ENCODE measurements around the gene FGF14. TPM values are rescaled to one million over a fixed set of nuclear protein-coding genes. Genes with fewer than 3 reads are reported as not detected.
"Not testable (repeated sequence)": the region's sequence is repeated elsewhere in the genome, so short reads cannot be mapped to it uniquely, and the experiment has no call there.

The FGF14 gene
- total RNA-seq, 1 experiment from 2014 or later, result not detected

DNA sequence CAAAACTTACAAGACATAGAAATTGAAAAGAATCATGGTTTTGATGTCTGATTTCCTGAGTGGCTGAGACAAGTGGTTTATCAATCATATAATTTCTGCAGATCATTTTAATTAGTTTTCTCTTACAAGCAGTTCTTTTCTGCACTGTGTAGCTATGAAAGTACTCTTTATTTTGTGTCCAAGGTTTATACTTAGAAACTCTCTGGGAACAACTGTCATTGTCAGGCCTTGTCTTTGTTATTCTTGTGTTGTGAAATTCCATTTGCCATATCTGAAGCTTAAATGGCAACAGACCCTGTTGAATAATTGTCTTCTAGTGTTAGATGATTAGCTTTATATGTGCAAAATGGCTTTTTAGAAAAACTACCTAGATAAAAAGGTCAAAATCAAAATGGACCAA is 312.1 kb downstream of the FGF14 start:
- no peaks in the 10 kb centered on the region for H3K79me2 ChIP-seq (ENCODE audit: low read length)
- no peaks in the 10 kb centered on the region for H3K9me2 ChIP-seq (replicated peaks; ENCODE audit: insufficient read depth, low read length)
- H3K4me1 ChIP-seq (ENCODE audit: low read length), result no peaks in the 10 kb centered on the region
- H4K20me1 ChIP-seq (ENCODE audit: insufficient read depth, low read depth, low read length), result no peaks in the 10 kb centered on the region
- no peaks in the 10 kb centered on the region for H3K9me3 ChIP-seq (ENCODE audit: low read length)
- H3K4me3 ChIP-seq (ENCODE audit: low read length), result no peak overlapping the region
- no peak overlapping the region for H3K9ac ChIP-seq (ENCODE audit: low read length)
- DNase-seq, result no peak
- H3K27ac ChIP-seq (ENCODE audit: low read length), result no peak overlapping the region
- H2AFZ ChIP-seq (ENCODE audit: low read length), result no peak overlapping the region
- no peaks in the 10 kb centered on the region for H3K27me3 ChIP-seq (ENCODE audit: low read length)
- H3K4me2 ChIP-seq (ENCODE audit: low read depth, low read length, poor library complexity, severe bottlenecking), result no peak overlapping the region
- H3K36me3 ChIP-seq (ENCODE audit: insufficient read depth, low read length), result no peaks in the 10 kb centered on the region

DNA sequence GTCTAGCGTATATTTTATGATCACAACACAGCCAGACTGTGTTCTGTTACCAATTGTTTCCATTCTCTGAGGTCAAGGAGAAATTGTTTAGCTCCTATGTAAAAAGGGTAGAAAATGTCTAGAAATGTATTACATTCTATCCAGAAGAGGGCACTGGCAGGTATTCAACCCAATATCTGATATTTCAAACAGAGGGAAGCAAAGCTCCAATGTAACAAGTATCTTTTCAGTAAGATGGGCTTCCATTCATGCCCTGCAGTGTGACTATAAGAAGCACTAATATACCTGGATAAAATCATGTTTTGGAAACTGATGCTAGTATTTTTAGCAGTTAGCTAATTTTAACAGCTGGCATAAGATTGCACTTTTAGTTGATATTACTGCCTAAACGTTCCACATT is 312.7 kb downstream of the FGF14 start:
- Histone ChIP-seq H3K4me1 (ENCODE audit: low read length) (no peaks in the 10 kb centered on the region), H4K20me1 (ENCODE audit: insufficient read depth, low read depth, low read length) (no peaks in the 10 kb centered on the region), H3K9me3 (ENCODE audit: low read length) (no peaks in the 10 kb centered on the region), H3K9ac (ENCODE audit: low read length) (no peak overlapping the region), H3K79me2 (ENCODE audit: low read length) (no peaks in the 10 kb centered on the region), H3K4me3 (ENCODE audit: low read length) (no peak overlapping the region), H3K9me2 (replicated peaks; ENCODE audit: insufficient read depth, low read length) (no peaks in the 10 kb centered on the region), H3K36me3 (ENCODE audit: insufficient read depth, low read length) (no peaks in the 10 kb centered on the region), H3K27me3 (ENCODE audit: low read length) (no peaks in the 10 kb centered on the region), H3K27ac (ENCODE audit: low read length) (no peak overlapping the region), H2AFZ (ENCODE audit: low read length) (no peak overlapping the region), H3K4me2 (ENCODE audit: low read depth, low read length, poor library complexity, severe bottlenecking) (no peak overlapping the region)
- no peak for DNase-seq

DNA sequence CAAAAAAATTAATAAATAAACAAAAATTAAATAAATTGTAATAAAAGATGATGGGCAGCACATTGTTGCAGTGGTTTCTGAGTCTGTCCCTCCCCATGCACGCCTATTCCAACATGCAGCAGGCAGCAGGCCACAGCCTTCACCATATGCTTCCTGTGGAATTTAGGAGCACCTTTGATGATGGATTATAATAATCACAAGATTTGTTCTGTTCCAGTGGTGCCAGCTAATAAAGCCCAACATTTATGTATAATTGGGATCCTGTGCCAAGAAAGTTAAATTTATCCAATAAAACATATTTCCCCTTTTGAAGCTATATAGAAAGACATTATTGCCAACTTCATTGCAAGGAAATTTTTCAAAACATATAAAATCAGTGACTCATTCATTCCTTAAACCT is 328.6 kb downstream of the FGF14 start:
- Histone ChIP-seq H2AFZ (ENCODE audit: low read length) (no peak overlapping the region), H3K27me3 (ENCODE audit: low read length) (no peaks in the 10 kb centered on the region), H3K9ac (ENCODE audit: low read length) (no peak overlapping the region), H3K27ac (ENCODE audit: low read length) (no peak overlapping the region), H3K9me2 (replicated peaks; ENCODE audit: insufficient read depth, low read length) (peaks cover 4% of the 10 kb centered on the region; the same call in 1 of the 2 replicates), H3K4me1 (ENCODE audit: low read length) (no peaks in the 10 kb centered on the region), H3K79me2 (ENCODE audit: low read length) (no peaks in the 10 kb centered on the region), H3K9me3 (ENCODE audit: low read length) (no peaks in the 10 kb centered on the region), H4K20me1 (ENCODE audit: insufficient read depth, low read depth, low read length) (no peaks in the 10 kb centered on the region), H3K4me3 (ENCODE audit: low read length) (no peak overlapping the region), H3K36me3 (ENCODE audit: insufficient read depth, low read length) (no peaks in the 10 kb centered on the region), H3K4me2 (ENCODE audit: low read depth, low read length, poor library complexity, severe bottlenecking) (no peak overlapping the region)
- DNase-seq, result no peak

DNA sequence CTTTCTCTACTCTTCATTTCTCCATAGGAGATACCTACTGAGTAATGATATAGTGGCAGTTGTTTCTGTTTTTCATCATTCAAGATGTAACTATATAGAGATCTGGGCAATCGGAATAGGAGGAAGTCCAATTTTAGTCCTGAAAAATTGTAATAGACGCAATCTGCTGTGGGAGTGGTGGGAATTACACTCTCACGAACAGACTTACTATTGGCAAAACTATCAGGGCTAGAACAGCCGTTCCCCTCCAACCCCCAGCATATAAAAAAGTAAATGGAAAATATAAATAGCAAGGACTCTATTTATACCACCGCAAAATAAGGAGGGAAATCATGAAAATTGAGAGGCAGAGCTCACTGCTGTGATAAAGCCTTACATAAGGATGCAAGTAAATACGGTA is 330.1 kb downstream of the FGF14 start:
- Histone ChIP-seq H3K4me2 (ENCODE audit: low read depth, low read length, poor library complexity, severe bottlenecking) (no peak overlapping the region), H3K79me2 (ENCODE audit: low read length) (no peaks in the 10 kb centered on the region), H3K27ac (ENCODE audit: low read length) (no peak overlapping the region), H3K4me3 (ENCODE audit: low read length) (no peak overlapping the region), H3K9me3 (ENCODE audit: low read length) (no peaks in the 10 kb centered on the region), H3K9me2 (replicated peaks; ENCODE audit: insufficient read depth, low read length) (no peaks in the 10 kb centered on the region), H3K9ac (ENCODE audit: low read length) (no peak overlapping the region), H3K36me3 (ENCODE audit: insufficient read depth, low read length) (no peaks in the 10 kb centered on the region), H3K4me1 (ENCODE audit: low read length) (no peaks in the 10 kb centered on the region), H4K20me1 (ENCODE audit: insufficient read depth, low read depth, low read length) (no peaks in the 10 kb centered on the region), H3K27me3 (ENCODE audit: low read length) (no peaks in the 10 kb centered on the region), H2AFZ (ENCODE audit: low read length) (no peak overlapping the region)
- no peak for DNase-seq

DNA sequence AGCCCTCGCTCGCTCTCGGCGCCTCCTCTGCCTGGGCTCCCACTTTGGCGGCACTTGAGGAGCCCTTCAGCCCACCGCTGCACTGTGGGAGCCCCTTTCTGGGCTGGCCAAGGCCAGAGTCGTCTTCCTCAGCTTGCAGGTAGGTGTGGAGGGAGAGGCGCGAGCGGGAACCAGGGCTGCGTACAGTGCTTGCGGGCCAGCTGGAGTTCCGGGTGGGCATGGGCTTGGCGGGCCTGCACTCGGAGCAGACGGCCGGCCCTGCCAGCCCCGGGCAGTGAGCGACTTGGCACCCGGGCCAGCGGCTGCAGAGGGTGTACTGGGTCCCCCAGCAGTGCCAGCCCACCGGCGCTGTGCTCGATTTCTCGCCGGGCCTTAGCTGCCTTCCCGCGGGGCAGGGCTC is 333.5 kb downstream of the FGF14 start:
- H3K27me3 ChIP-seq (ENCODE audit: low read length); H4K20me1 ChIP-seq (ENCODE audit: insufficient read depth, low read depth, low read length); H3K4me2 ChIP-seq (ENCODE audit: low read depth, low read length, poor library complexity, severe bottlenecking); H2AFZ ChIP-seq (ENCODE audit: low read length); H3K4me1 ChIP-seq (ENCODE audit: low read length); H3K4me3 ChIP-seq (ENCODE audit: low read length); H3K9me2 ChIP-seq (replicated peaks; ENCODE audit: insufficient read depth, low read length); H3K79me2 ChIP-seq (ENCODE audit: low read length); H3K9me3 ChIP-seq (ENCODE audit: low read length); H3K27ac ChIP-seq (ENCODE audit: low read length); H3K36me3 ChIP-seq (ENCODE audit: insufficient read depth, low read length); DNase-seq; H3K9ac ChIP-seq (ENCODE audit: low read length): not testable (repeated sequence)

DNA sequence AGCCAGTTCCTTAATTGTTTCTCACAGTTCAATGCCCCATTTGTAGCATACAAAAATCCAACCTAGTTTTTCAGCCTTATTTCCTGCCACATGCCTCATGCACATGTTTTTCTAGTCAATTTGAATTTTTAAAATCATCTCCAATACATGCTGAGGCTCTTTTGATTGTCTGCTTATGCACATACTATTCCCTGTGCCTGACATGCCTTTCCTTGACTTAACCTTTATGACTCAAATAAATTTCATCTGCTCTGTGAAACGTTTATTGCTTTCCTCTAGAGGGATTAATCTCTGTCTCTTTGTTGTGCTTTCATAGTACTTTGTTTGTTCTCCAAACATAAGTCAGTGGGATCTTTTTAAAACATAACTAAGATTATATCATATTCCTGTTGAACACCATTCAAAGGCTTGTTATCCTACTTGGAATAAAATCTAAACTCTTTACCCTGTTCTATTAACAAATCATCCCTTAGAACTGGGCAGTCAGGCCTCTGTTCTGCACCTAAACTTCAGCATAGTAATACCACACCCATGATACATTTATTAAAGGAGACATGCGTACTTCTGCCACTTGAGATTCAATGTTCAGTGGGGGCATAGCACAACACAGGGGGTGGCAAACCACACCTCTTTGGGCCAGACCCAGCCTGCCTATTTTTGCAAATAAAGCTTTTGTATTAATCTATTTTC is 346.6 kb downstream of the FGF14 start:
- Histone ChIP-seq H3K4me3 (ENCODE audit: low read length) (no peak overlapping the region), H3K9me3 (ENCODE audit: low read length) (peaks cover 15% of the 10 kb centered on the region), H3K4me1 (ENCODE audit: low read length) (no peaks in the 10 kb centered on the region), H3K27ac (ENCODE audit: low read length) (no peak overlapping the region), H4K20me1 (ENCODE audit: insufficient read depth, low read depth, low read length) (no peaks in the 10 kb centered on the region), H3K79me2 (ENCODE audit: low read length) (no peaks in the 10 kb centered on the region), H3K36me3 (ENCODE audit: insufficient read depth, low read length) (no peaks in the 10 kb centered on the region), H3K4me2 (ENCODE audit: low read depth, low read length, poor library complexity, severe bottlenecking) (no peak overlapping the region), H3K27me3 (ENCODE audit: low read length) (no peaks in the 10 kb centered on the region), H2AFZ (ENCODE audit: low read length) (no peak overlapping the region), H3K9me2 (replicated peaks; ENCODE audit: insufficient read depth, low read length) (no peaks in the 10 kb centered on the region), H3K9ac (ENCODE audit: low read length) (no peak overlapping the region)
- DNase-seq, result no peak

DNA sequence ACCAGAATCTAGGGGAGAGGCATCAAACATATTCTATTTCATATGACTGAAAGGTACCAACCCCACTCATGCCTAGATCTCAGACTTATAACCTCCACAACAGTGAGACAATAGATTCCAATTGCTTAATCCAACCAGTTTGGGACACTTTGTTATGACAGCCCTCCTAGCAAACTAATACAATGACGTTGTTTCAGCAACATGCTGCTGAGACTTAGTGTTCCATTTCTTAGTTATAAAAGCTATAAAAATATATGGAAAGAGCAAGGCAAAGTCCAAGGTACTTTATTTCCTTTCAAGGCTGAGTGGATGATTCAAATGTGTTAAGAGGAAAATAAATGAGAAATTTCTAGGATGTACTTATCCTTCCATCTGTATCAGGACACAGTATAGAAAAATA is 352.0 kb downstream of the FGF14 start:
- Histone ChIP-seq H2AFZ (ENCODE audit: low read length) (no peak overlapping the region), H3K4me1 (ENCODE audit: low read length) (no peaks in the 10 kb centered on the region), H3K9me2 (replicated peaks; ENCODE audit: insufficient read depth, low read length) (no peaks in the 10 kb centered on the region), H3K27me3 (ENCODE audit: low read length) (no peaks in the 10 kb centered on the region), H3K9ac (ENCODE audit: low read length) (no peak overlapping the region), H3K9me3 (ENCODE audit: low read length) (peaks cover 15% of the 10 kb centered on the region), H3K27ac (ENCODE audit: low read length) (no peak overlapping the region), H3K79me2 (ENCODE audit: low read length) (no peaks in the 10 kb centered on the region), H3K4me2 (ENCODE audit: low read depth, low read length, poor library complexity, severe bottlenecking) (no peak overlapping the region), H3K4me3 (ENCODE audit: low read length) (no peak overlapping the region), H3K36me3 (ENCODE audit: insufficient read depth, low read length) (no peaks in the 10 kb centered on the region), H4K20me1 (ENCODE audit: insufficient read depth, low read depth, low read length) (no peaks in the 10 kb centered on the region)
- no peak for DNase-seq

DNA sequence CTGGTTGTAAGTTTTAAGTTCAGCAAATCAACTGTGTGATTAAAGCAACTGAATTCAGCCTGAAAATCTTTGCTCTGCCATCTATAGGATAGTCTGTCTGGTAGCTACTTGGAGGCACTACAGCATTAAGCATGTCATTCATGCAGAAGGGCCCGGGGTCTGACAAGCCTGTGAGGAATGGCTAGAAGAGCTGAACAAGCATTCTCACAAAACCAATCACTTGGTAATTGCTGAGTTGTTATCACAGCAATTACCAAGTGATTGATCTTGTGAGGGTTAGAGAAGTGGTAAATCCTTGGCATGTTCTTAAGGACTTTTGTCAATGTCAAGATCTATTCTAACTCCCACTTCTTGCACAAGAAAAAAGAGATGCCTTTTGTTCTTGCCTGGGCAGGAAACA is 356.1 kb downstream of the FGF14 start:
- no peaks in the 10 kb centered on the region; the same call in 1 of the 2 replicates for H3K9me3 ChIP-seq (ENCODE audit: low read length)
- no peaks in the 10 kb centered on the region for H3K79me2 ChIP-seq (ENCODE audit: low read length)
- no peaks in the 10 kb centered on the region for H3K9me2 ChIP-seq (replicated peaks; ENCODE audit: insufficient read depth, low read length)
- no peaks in the 10 kb centered on the region for H4K20me1 ChIP-seq (ENCODE audit: insufficient read depth, low read depth, low read length)
- no peak overlapping the region for H3K9ac ChIP-seq (ENCODE audit: low read length)
- H3K4me2 ChIP-seq (ENCODE audit: low read depth, low read length, poor library complexity, severe bottlenecking), result no peak overlapping the region
- H3K36me3 ChIP-seq (ENCODE audit: insufficient read depth, low read length), result no peaks in the 10 kb centered on the region
- H2AFZ ChIP-seq (ENCODE audit: low read length), result no peak overlapping the region
- no peaks in the 10 kb centered on the region for H3K27me3 ChIP-seq (ENCODE audit: low read length)
- H3K27ac ChIP-seq (ENCODE audit: low read length), result no peak overlapping the region
- no peaks in the 10 kb centered on the region for H3K4me1 ChIP-seq (ENCODE audit: low read length)
- H3K4me3 ChIP-seq (ENCODE audit: low read length), result no peak overlapping the region
- DNase-seq, result no peak

DNA sequence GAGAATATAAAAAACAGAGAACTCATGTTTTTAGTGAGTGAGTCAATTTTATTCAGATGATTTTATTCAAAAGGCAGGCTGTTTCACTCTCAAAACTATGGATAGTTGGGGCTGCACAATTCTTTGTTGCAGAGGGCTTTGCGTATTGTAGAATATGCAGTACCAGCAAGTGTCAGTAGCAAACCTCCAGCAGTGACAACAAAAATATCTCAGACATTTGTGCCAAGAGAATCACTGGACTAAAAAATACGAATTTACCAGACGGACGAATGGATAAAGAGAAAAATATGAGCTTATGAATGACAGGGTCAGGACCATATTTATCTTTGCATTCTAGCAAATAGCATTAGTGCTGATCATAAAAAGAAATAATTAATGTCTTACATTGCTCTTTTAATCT is 359.1 kb downstream of the FGF14 start:
- Histone ChIP-seq H3K9me3 (ENCODE audit: low read length) (no peaks in the 10 kb centered on the region), H3K9ac (ENCODE audit: low read length) (no peak overlapping the region), H4K20me1 (ENCODE audit: insufficient read depth, low read depth, low read length) (no peaks in the 10 kb centered on the region), H3K4me2 (ENCODE audit: low read depth, low read length, poor library complexity, severe bottlenecking) (no peak overlapping the region), H3K27me3 (ENCODE audit: low read length) (no peaks in the 10 kb centered on the region), H2AFZ (ENCODE audit: low read length) (no peak overlapping the region), H3K36me3 (ENCODE audit: insufficient read depth, low read length) (no peaks in the 10 kb centered on the region), H3K27ac (ENCODE audit: low read length) (no peak overlapping the region), H3K4me3 (ENCODE audit: low read length) (no peak overlapping the region), H3K4me1 (ENCODE audit: low read length) (no peaks in the 10 kb centered on the region), H3K9me2 (replicated peaks; ENCODE audit: insufficient read depth, low read length) (no peaks in the 10 kb centered on the region), H3K79me2 (ENCODE audit: low read length) (no peaks in the 10 kb centered on the region)
- no peak for DNase-seq
